H9 (cell line): Measurements from ENCODE around the gene TMPRSS7. TPM values are rescaled to one million over a fixed set of nuclear protein-coding genes. Genes with fewer than 3 reads are reported as not detected.
A peak's percentile ranks its signal among the peaks of the same experiment; 100 is the strongest.

Experiments
- DNase-seq: peaks from one replicate; pipeline ENCODE4 v3.0.0-alpha.2; 2017
- H2AFZ ChIP-seq: one replicate; pipeline ENCODE4 v1.6.1; 2013; ENCODE audit warnings: mild to moderate bottlenecking, low read length, control low read depth, moderate library complexity
- H2AK5ac ChIP-seq: 2 replicates; pipeline ENCODE4 v1.6.1; 2013; ENCODE audit warnings: low read length, control low read depth, mixed read lengths; ENCODE audit not compliant: insufficient read length
- H2BK120ac ChIP-seq: one replicate; pipeline ENCODE4 v1.6.1; 2013; ENCODE audit warnings: low read depth, mild to moderate bottlenecking, low read length, control low read depth, inconsistent platforms; ENCODE audit not compliant: poor library complexity, severe bottlenecking
- H2BK12ac ChIP-seq: 2 replicates; pipeline ENCODE4 v1.6.1; 2013; ENCODE audit warnings: low read length, control low read depth, mixed read lengths, low read depth; ENCODE audit not compliant: insufficient read length
- H2BK15ac ChIP-seq: 2 replicates; pipeline ENCODE4 v1.6.1; 2013; ENCODE audit warnings: low read depth, low read length, control low read depth
- H2BK20ac ChIP-seq: one replicate; pipeline ENCODE4 v1.6.1; 2013; ENCODE audit warnings: low read depth, mild to moderate bottlenecking, low read length, control low read depth, inconsistent platforms; ENCODE audit not compliant: poor library complexity, severe bottlenecking
- H2BK5ac ChIP-seq: 2 replicates; pipeline ENCODE4 v1.6.1; 2013; ENCODE audit warnings: low read length, control low read depth, mixed read lengths; ENCODE audit not compliant: insufficient read length
- H3K14ac ChIP-seq: 2 replicates; pipeline ENCODE4 v1.6.1; 2013; ENCODE audit warnings: low read length, control low read depth; ENCODE audit not compliant: insufficient read depth
- H3K18ac ChIP-seq: 2 replicates; pipeline ENCODE4 v1.6.1; 2013; ENCODE audit warnings: low read depth, mild to moderate bottlenecking, mixed read lengths, low read length, control low read depth; ENCODE audit not compliant: insufficient read length
- H3K23ac ChIP-seq: 2 replicates; pipeline ENCODE4 v1.6.1; 2013; ENCODE audit warnings: low read length, control low read depth, mixed read lengths, low read depth; ENCODE audit not compliant: insufficient read length
- H3K23me2 ChIP-seq: 2 replicates; pipeline ENCODE4 v1.6.1; 2013; ENCODE audit warnings: low read depth, mild to moderate bottlenecking, mixed read lengths, low read length, control low read depth; ENCODE audit not compliant: insufficient read length, poor library complexity, severe bottlenecking
- H3K27ac ChIP-seq: 2 replicates; pipeline ENCODE4 v1.5.1; 2013; ENCODE audit warnings: low read length, control low read depth, mixed read lengths, low read depth; ENCODE audit not compliant: insufficient read length
- H3K27me3 ChIP-seq: 2 replicates; pipeline ENCODE4 v1.6.1; 2013; ENCODE audit warnings: low read length, control low read depth, inconsistent platforms; ENCODE audit not compliant: insufficient read depth
- H3K4ac ChIP-seq: 2 replicates; pipeline ENCODE4 v1.6.1; 2013; ENCODE audit warnings: low read depth, mild to moderate bottlenecking, control low read depth, inconsistent platforms, low read length, moderate library complexity
- H3K4me1 ChIP-seq: 2 replicates; pipeline ENCODE4 v1.6.1; 2013; ENCODE audit warnings: low read length, control low read depth, inconsistent platforms; ENCODE audit not compliant: insufficient read depth
- H3K4me2 ChIP-seq: 2 replicates; pipeline ENCODE4 v1.6.1; 2013; ENCODE audit warnings: low read length, control low read depth, mixed read lengths; ENCODE audit not compliant: insufficient read length, insufficient read depth
- H3K56ac ChIP-seq: 2 replicates; pipeline ENCODE4 v1.6.1; 2013; ENCODE audit warnings: low read depth, mild to moderate bottlenecking, mixed read lengths, low read length, control low read depth; ENCODE audit not compliant: insufficient read length
- H3K79me1 ChIP-seq: 2 replicates; pipeline ENCODE4 v1.6.1; 2013; ENCODE audit warnings: low read depth, mild to moderate bottlenecking, moderate library complexity, low read length, control low read depth, inconsistent platforms; ENCODE audit not compliant: insufficient read depth, poor library complexity, severe bottlenecking
- H3K79me2 ChIP-seq: 2 replicates; pipeline ENCODE4 v1.6.1; 2013; ENCODE audit warnings: low read length, control low read depth, inconsistent platforms; ENCODE audit not compliant: insufficient read depth
- H3K9ac ChIP-seq: 2 replicates; pipeline ENCODE4 v1.6.1; 2013; ENCODE audit warnings: low read length, control low read depth, mixed read lengths; ENCODE audit not compliant: insufficient read length; ENCODE audit errors: extremely low read depth
- H3K9me3 ChIP-seq: one replicate; pipeline ENCODE4 v1.6.1; 2013; ENCODE audit warnings: low read depth, low read length, inconsistent platforms; ENCODE audit not compliant: control insufficient read depth
- H3T11ph ChIP-seq: one replicate; pipeline ENCODE4 v1.6.1; 2013; ENCODE audit warnings: mild to moderate bottlenecking, low read length, control low read depth, inconsistent platforms
- H4K20me1 ChIP-seq: one replicate; pipeline ENCODE4 v1.6.1; 2013; ENCODE audit not compliant: control insufficient read depth, insufficient read length, insufficient read depth
- H4K5ac ChIP-seq: 2 replicates; pipeline ENCODE4 v1.6.1; 2013; ENCODE audit warnings: low read depth, mild to moderate bottlenecking, mixed read lengths, low read length, control low read depth; ENCODE audit not compliant: insufficient read length
- H4K8ac ChIP-seq: replicated peaks from 2 replicates; pipeline ENCODE4 v1.6.1; 2013; ENCODE audit warnings: low read length, control low read depth, mixed read lengths, low read depth; ENCODE audit not compliant: insufficient read length
- H4K91ac ChIP-seq: 2 replicates; pipeline ENCODE4 v1.6.1; 2013; ENCODE audit warnings: low read depth, mild to moderate bottlenecking, moderate library complexity, mixed read lengths, low read length, control low read depth; ENCODE audit not compliant: insufficient read length
- H3K27ac Mint-ChIP-seq, 3 experiments: 2 replicates in 2 of 3; 3 replicates in 1 of 3; pipeline ENCODE4 v1.8.0; 2020 to 2021; ENCODE audit warnings: mixed read lengths in 3 of 3, mild to moderate bottlenecking in 1 of 3, moderate library complexity in 1 of 3
- H3K27me3 Mint-ChIP-seq: 2 replicates; pipeline ENCODE4 v1.8.0; 2021; ENCODE audit warnings: low read depth, mild to moderate bottlenecking, moderate library complexity, mixed read lengths
- H3K36me3 Mint-ChIP-seq, 3 experiments: 2 replicates in 2 of 3; 3 replicates in 1 of 3; pipeline ENCODE4 v1.8.0; 2020 to 2021; ENCODE audit warnings: low read depth in 3 of 3, mixed read lengths in 3 of 3; ENCODE audit not compliant: insufficient read depth in 1 of 3
- H3K4me1 Mint-ChIP-seq, 2 experiments: 2 replicates each; pipeline ENCODE4 v1.8.0; 2020; ENCODE audit warnings: mixed read lengths in 2 of 2
- H3K4me3 Mint-ChIP-seq, 2 experiments: 2 replicates in 1 of 2; 3 replicates in 1 of 2; pipeline ENCODE4 v1.8.0; 2020 to 2021; ENCODE audit warnings: mild to moderate bottlenecking in 2 of 2, mixed read lengths in 2 of 2, moderate library complexity in 1 of 2
- H3K9me3 Mint-ChIP-seq, 2 experiments: 2 replicates in 1 of 2; 3 replicates in 1 of 2; pipeline ENCODE4 v1.8.0; 2020; ENCODE audit warnings: mild to moderate bottlenecking in 2 of 2, mixed read lengths in 2 of 2, moderate library complexity in 1 of 2
- CTCF ChIP-seq: fragments of 200-600 bp; sonication (generic); conservative IDR thresholded peaks from 3 replicates; pipeline ENCODE4 v1.8.0; 2021; ENCODE audit warnings: antibody characterized with exemption, mild to moderate bottlenecking
- WGBS: extraction: QIAGEN DNeasy Blood & Tissue Kit; methylation state at CpG from one replicate; pipeline ENCODE4 v1.1.7; 2013; ENCODE audit warnings: missing lambda C conversion rate, low lambda C conversion rate, mixed read lengths; ENCODE audit not compliant: insufficient read length; ENCODE audit errors: extremely low coverage; 5-methylcytosine and 5-hydroxymethylcytosine counted together
- total RNA-seq: library from RNA; stranded (reverse); gene quantifications from 2 replicates; pipeline ENCODE4 v1.2.1, GENCODE V29; 2021

The TMPRSS7 gene
- total RNA-seq, 1 experiment from 2014 or later, result not detected

GRCh38 chr3:112002096-112002971 lies 32.2 kb upstream of the TMPRSS7 start:
- Histone ChIP-seq H4K20me1 (no peaks in the 10 kb centered on the region), H4K8ac (no peak overlapping the region), H2BK15ac (no peak overlapping the region), H3T11ph (no peak overlapping the region), H2BK20ac (no peak overlapping the region), H3K18ac (no peak overlapping the region), H3K23me2 (peaks cover 15% of the 10 kb centered on the region), H2BK5ac (no peak overlapping the region), H3K9ac (no peak overlapping the region), H2AFZ (no peak overlapping the region), H3K27ac (no peak overlapping the region), H2BK12ac (no peak overlapping the region), H3K9me3 (no peaks in the 10 kb centered on the region), H3K56ac (no peak overlapping the region), H3K4ac (no peak overlapping the region), H3K23ac (no peak overlapping the region), H3K27me3 (no peaks in the 10 kb centered on the region), H2AK5ac (no peak overlapping the region), H4K5ac (no peak overlapping the region), H2BK120ac (no peak overlapping the region), H4K91ac (no peak overlapping the region), H3K4me2 (no peak overlapping the region), H3K79me1 (no peaks in the 10 kb centered on the region), H3K4me1 (0 out of 2 replicates have a peak, but pooled peaks cover 7% of the 10 kb centered on the region), H3K14ac (no peak overlapping the region), H3K79me2 (no peaks in the 10 kb centered on the region)
- no peaks in the 10 kb centered on the region for H3K9me3 Mint-ChIP-seq
- H3K4me3 Mint-ChIP-seq, result peak overlapping the region in 1 of 2 experiments; percentile 6; a peak in 1 of 5 replicates
- H3K36me3 Mint-ChIP-seq, result peaks cover 0 to 12% (median 5%) of the 10 kb centered on the region in 3 experiments; a peak in 4 of 7 replicates
- H3K27ac Mint-ChIP-seq, result no peak overlapping the region
- WGBS, result no CpG with 5 or more reads among the region's 8 CpGs
- peaks cover 32 to 51% of the 10 kb centered on the region in 2 experiments for H3K4me1 Mint-ChIP-seq
- peaks cover 22% of the 10 kb centered on the region for H3K27me3 Mint-ChIP-seq
- no peak for DNase-seq
- no peak for TF ChIP-seq CTCF
